GM21390 (cell line): Measurements from ENCODE around the gene NR6A1.
"Not testable (repeated sequence)": the region's sequence is repeated elsewhere in the genome, so short reads cannot be mapped to it uniquely, and the experiment has no call there.

Experiments used
- ATAC-seq: cut with Tn5 transposase; IDR thresholded peaks from one replicate; pipeline ENCODE4 v1.9.1; 2021; ENCODE audit not compliant: unreplicated experiment

NR6A1 gene

DNA sequence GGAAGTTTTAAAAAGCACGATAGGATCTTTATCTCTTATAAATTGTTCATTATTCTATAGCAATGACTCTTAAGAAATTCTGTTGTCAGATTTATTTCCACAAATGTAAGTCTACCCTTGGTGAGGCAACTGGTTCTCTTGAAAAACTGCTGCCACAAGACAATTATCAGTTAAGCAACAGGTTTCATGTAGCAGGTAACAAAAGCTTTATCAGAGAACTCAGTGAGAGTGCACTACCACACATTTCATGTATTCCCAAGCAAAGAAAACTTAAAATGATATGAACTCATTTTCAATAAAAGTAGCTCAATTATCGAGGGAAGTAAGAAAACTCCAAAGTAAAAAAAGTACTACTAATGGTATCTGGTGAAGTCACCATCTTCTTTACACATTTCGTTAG is 9.4 kb downstream of the NR6A1 start:
- no peak for ATAC-seq

GRCh38 chr9:124761196-124761595 is 9.9 kb downstream of the NR6A1 start:
- ATAC-seq: no peak

GRCh38 chr9:124760719-124761118 is 10.4 kb downstream of the NR6A1 start:
- ATAC-seq: no peak

GRCh38 chr9:124759327-124759726 is 11.8 kb downstream of the NR6A1 start:
- ATAC-seq: no peak

GRCh38 chr9:124758691-124759090 is 12.4 kb downstream of the NR6A1 start:
- ATAC-seq: no peak

- no peak for ATAC-seq
Measured at GRCh38 chr9:124758061-124758460, 13.1 kb downstream of the NR6A1 start.

DNA sequence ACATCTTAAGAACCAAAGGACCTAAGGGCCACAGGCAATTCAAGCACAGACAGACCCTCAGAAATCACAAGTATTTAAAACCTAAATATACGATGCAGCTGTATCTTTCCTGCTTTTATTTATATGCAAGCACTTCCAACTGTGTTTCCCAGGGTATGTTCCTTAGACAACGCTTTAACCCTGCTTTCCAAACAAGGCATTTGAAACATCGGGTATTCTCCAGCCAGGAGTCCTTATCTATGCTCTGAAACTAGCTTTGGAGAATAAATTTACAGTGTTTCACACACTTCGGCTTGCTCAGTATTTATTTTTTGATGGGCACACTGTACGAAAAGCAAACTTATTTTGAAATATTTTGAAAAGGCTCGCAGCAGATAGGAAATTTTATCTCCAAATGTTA is 13.5 kb downstream of the NR6A1 start:
- no peak for ATAC-seq

DNA sequence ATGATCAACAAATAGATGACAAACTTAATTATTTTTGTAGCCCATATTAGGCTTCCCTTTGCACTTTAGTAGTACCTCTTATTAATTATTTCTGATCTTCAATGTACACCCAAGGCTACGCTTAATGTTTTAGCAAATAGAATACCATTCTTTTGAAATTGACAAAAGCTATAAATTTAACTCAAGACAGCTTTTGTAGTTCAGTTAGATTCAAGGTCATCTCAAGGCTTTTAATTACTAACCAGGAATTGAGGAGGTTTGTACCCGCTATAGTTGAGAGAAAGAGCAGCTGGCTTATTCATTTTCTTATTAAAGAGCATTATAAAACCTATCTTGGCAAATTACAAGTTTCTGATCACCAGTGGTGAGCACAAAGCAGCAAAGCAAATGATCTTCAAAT is 15.1 kb downstream of the NR6A1 start:
- no peak for ATAC-seq

- ATAC-seq: no peak
Measured at GRCh38 chr9:124755061-124755460, 16.1 kb downstream of the NR6A1 start.

DNA sequence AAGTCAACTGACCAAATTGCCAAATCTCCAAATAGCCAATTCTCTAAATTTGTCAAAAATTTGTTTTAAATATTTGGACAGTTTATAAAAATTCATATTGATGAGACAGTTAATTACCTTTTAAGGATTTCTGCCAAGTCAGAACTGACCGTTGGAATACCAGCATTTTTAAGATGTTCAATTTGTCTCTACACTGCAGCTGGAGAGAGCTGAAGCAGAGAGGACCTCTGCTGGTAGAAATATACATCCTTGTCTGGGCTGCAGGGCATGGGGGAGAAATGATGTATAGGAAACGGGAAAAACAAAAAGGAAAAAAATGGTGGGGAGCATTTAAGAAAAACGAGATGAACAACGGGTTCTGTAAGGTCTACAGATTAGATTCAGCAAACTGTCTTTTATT is 16.8 kb downstream of the NR6A1 start:
- ATAC-seq: no peak

DNA sequence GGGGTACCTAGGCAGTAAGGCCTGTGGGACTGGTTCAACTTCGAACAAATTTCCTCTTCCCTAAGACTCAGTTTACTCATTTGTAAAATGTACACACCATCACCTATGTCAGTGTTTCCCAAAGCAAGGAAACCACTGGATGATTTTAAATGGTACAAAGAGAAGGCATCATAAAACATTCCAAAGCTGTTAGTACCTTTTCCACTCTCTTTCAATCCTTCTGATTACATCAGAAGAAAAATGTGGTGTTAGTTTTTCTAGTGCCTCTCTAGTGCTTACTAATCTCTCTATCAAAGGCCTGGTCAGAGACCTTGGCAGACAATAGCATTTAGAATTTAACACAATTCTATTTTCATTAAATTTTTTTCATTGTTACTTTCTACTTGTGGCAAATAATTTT is 18.1 kb downstream of the NR6A1 start:
- ATAC-seq: no peak

DNA sequence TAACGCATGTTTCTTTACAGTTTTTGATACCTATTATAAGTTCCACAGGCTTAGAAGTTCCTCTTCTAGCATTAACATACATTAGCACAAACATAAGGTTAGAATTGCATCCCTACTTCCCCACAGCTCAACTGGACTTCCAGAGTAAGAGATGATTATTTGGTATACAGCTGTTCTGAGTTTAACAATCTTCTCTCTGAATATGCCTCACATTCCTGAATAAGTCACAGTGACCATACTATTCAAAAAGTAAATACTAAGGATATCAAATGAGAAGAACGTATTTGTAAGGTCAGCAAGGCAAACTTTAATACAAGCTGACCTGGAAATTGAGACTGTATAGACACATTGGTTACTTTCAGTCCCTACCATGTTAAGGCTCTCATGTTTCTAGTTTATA is 21.3 kb downstream of the NR6A1 start:
- no peak for ATAC-seq

DNA sequence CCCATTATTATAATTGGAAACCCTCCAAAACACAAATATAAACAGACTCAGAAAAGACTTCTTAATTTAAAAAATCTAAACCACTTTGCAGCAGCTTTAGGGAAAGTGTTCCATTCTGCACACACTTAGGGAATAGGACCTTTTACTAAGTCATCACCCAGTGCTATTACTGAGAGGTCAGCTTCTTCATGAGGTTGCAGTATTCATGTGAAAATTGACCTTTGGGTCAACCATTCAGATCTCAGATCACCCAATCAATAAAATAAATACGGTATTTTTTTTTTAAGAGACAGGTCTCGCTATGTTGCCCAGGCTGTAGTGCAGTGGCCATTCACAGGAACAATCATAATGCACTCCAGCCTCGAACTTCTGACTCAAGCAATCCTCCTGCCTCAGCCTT is 21.8 kb downstream of the NR6A1 start:
- ATAC-seq: no peak

DNA sequence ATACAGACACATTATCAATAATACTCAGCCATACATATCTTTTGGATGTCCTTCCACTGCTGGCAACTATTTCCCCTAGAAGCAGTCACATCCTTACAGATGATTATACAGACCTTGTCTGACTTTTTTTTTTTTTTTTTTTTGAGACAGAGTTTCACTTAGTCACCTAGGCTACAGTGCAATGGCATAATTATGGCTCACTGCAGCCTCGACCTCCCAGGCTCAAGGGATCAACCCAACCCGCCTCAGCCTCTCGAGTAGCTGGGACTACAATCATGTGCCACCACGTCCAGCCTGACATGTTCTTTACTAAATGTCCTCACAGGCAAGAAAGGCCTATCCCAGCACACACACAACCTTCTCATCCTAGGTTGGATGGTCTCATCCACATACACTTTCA is 24.0 kb downstream of the NR6A1 start:
- ATAC-seq: no peak

DNA sequence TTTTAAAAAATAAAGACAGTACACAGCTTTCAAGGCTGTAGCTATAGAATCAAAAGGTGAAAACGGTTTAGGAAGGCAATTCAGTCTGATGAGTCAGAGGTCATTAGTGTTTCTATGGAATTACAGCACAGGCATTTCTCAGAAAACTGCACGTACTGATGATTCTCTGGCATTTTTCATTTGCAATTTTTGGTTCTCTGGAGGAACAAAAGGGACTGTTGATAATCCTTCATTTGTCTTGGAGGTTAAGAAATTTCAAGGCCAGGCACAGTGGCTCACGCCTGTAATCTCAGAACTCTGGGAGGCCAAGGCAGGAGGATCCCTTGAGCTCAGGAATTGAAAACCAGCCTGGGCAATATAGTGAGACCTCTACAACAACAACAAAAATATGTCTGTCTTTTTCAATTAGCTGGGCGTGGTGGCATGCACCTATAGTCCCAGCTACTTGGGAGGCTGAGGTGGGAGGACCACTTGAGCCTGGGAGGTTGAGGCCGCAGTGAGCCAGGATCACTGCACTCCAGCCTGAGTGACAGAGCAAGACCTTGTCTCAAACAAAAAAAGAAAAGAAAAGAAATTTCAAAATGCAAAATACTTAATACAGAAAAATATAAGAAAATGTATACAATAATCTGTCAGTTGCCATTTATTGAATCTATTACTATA is 27.3 kb downstream of the NR6A1 start:
- no peak for ATAC-seq

GRCh38 chr9:124742940-124743339 is 28.2 kb downstream of the NR6A1 start:
- ATAC-seq: no peak

GRCh38 chr9:124741662-124742061 is 29.4 kb downstream of the NR6A1 start:
- ATAC-seq: no peak

- ATAC-seq: no peak
Measured at GRCh38 chr9:124741149-124741548, 30.0 kb downstream of the NR6A1 start.

DNA sequence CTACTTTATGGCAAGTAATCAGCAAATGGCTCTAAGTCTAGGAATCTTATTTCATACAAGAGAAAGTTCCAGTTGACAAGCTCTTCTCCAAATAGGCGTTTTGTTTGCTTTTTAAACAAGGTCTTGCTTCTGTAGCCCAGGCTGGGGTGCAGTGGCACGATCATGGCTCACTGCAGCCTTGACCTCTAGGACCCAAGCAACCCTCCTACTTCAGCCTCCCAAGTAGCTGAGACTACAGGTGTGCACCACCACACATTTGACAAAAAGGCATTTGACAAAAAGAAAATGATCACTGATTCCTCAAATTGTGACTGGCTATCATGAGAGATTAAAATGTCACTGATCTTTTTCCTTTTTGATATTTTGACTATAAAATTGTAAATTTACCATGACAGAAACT is 31.8 kb downstream of the NR6A1 start:
- ATAC-seq: no peak

GRCh38 chr9:124738075-124738474 is 33.0 kb downstream of the NR6A1 start:
- not testable (repeated sequence) for ATAC-seq

- ATAC-seq: no peak
Measured at GRCh38 chr9:124735121-124735520, 36.0 kb downstream of the NR6A1 start.

GRCh38 chr9:124734741-124735083 is 36.4 kb downstream of the NR6A1 start:
- ATAC-seq: not testable (repeated sequence)

- ATAC-seq: no peak
Measured at GRCh38 chr9:124733964-124734740, 37.0 kb downstream of the NR6A1 start.
